PFSK-1 (cell line): Measurements from ENCODE around the gene FNIP2.

Source experiments
- FOXP2 ChIP-seq: optimal IDR thresholded peaks from 2 replicates; pipeline ENCODE3; 2011; ENCODE audit warnings: borderline replicate concordance, control low read depth, inconsistent platforms; ENCODE audit not compliant: insufficient read depth; ENCODE audit errors: extremely low read length, extremely low read depth
- POLR2AphosphoS5 ChIP-seq: IDR thresholded peaks from 2 replicates; pipeline ENCODE4 v1.6.1; 2012; ENCODE audit warnings: low read depth, mild to moderate bottlenecking, control low read depth, low read length, moderate library complexity
- REST ChIP-seq, 2 experiments: IDR thresholded peaks; 2 replicates each; pipeline versions ENCODE4 v1.6.1 to v1.8.0; 2011 to 2012; ENCODE audit warnings: low read depth in 2 of 2, low read length in 2 of 2, control low read depth in 1 of 2, inconsistent platforms in 1 of 2, mild to moderate bottlenecking in 1 of 2, moderate library complexity in 1 of 2; ENCODE audit not compliant: insufficient read depth in 1 of 2
- SIN3A ChIP-seq: IDR thresholded peaks from 2 replicates; pipeline ENCODE4 v1.6.1; 2012; ENCODE audit warnings: mild to moderate bottlenecking, low read length, moderate library complexity, borderline replicate concordance; ENCODE audit not compliant: insufficient read depth
- TAF1 ChIP-seq: IDR thresholded peaks from 2 replicates; pipeline ENCODE4 v1.6.1; 2012; ENCODE audit warnings: low read length, control low read depth, borderline replicate concordance; ENCODE audit not compliant: insufficient read depth

Gene FNIP2

GRCh38 chr4:158836828-158837449 is 68.1 kb downstream of the FNIP2 start:
- TF ChIP-seq POLR2AphosphoS5 (no peak), FOXP2 (no peak), SIN3A (no peak), REST (IDR thresholded peaks at IDR 0.05; ENCODE audit: insufficient read depth in 1 of 2, low read depth in 2 of 2, low read length in 2 of 2) (no peak), TAF1 (no peak)

DNA sequence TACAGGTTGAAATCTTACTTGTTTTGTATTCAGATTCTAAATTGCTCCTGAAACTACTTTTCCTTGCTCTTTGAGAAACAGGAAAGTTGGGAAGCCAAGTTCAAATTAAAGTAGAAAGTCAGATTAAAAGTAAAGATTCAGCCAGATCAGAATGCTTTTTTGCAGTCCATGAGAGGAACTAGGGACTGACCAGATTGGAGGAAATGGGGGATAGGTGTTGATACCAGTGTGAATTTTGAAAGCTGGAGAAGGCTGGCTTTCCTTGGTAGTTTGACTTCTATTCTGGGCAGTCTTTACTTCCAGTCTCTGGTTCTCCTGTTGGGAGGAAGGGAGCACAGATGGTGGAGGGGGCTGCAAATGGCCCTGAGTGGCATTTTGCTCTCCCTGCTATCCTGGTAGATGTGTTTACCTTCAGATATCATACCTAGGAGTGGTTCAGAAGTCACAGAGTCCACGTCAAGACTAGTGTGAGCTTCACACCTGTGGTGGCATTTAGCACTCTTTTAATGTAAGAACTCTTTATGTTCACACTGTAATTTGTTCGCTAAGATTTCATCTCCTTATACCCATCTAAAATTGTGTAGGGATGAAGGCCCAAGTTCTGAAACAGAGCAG is 68.8 kb downstream of the FNIP2 start:
- TF ChIP-seq FOXP2 (no peak), REST (IDR thresholded peaks at IDR 0.05; ENCODE audit: insufficient read depth in 1 of 2, low read depth in 2 of 2, low read length in 2 of 2) (no peak), TAF1 (no peak), POLR2AphosphoS5 (no peak), SIN3A (no peak)

DNA sequence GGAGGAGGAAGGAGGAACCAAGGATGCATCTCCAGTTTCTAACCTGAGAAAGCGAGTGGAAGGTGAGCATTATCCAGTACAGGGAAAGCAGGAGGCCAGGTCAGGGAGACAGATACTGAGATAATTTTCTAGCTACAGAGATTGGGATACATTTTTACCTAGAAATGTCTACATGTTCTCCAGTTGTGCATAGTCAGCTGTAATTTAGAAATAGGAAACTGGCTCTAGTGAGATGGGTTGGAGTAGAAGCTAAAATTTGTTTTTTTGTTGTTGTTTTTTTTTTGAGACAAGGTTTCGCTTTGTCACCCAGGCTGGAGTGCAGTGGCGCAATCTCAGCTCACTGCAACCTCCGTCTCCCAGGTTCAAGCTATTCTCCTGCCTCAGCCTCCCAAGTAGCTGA is 71.3 kb downstream of the FNIP2 start:
- TF ChIP-seq TAF1: no peak
- TF ChIP-seq FOXP2: no peak
- no peak for TF ChIP-seq POLR2AphosphoS5
- TF ChIP-seq SIN3A: no peak
- no peak for TF ChIP-seq REST (IDR thresholded peaks at IDR 0.05; ENCODE audit: insufficient read depth in 1 of 2, low read depth in 2 of 2, low read length in 2 of 2)

DNA sequence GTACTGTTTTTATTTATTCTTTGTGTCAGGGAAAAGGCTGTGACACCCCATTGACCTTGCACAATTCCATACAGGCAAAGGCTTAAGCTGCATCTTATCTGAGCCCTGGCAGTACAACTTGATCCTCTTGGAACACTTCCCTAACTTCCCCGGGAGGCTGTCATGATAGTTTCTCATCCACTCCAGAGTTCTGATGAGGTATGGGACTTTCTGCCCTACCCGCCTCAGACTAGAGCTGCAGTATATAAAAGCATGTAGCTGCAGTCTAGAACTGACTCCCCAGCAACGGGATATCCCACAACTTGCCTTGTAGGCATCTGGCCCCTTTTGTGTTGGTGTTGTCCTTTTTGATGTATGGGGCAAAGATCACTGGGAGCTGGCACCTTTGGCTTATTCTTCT is 72.7 kb downstream of the FNIP2 start:
- TF ChIP-seq REST (IDR thresholded peaks at IDR 0.05; ENCODE audit: insufficient read depth in 1 of 2, low read depth in 2 of 2, low read length in 2 of 2): no peak
- TF ChIP-seq FOXP2: no peak
- no peak for TF ChIP-seq SIN3A
- no peak for TF ChIP-seq POLR2AphosphoS5
- no peak for TF ChIP-seq TAF1
